ENCODE measurements around the gene DGCR8. TPM values are rescaled to one million over a fixed set of nuclear protein-coding genes. Genes with fewer than 3 reads are reported as not detected.

DGCR8 gene
- total and polyA plus RNA-seq, 2 of the 4 experiments (the other 2 are of a cell fraction): 16.7 to 25.3 TPM

DNA sequence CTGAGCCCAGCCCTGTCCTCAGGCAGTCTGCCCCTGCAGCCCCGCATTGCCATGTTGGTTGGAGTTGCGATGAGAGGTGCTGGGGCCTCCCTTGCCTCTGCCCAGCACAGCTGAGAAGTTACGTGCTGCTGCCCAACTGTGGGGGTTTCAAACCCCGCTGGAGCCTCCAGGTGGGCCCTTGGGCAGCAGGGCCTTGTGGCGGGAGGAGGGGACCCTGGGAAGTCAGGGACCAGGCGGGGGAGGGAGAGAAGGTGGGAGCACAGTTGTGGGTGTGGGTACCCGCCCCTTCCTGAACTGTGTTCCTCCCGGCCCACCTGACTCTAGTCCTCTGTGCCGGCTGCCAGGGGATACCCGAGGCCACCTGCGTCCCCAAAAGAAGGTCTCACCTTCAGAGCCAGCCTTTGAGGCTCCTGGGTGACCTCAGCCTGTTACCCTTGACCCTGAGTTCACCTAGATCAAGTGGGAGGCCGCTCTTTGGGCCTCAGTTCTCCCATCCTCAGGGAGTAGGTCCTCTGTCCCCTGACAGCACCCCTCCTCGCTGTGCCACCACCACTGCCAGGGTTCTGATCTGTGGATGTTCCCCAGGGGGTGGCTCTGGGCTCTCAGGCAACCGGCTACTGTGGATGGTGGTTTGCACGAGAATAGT is 78.5 kb downstream of the DGCR8 start:
- Histone ChIP-seq H2AK9ac (replicated peaks; ENCODE audit: low read depth, low read length, poor library complexity) (no peak overlapping the region), H2AFZ (replicated peaks; ENCODE audit: low read length, poor library complexity) (no peak overlapping the region), H4K91ac (ENCODE audit: insufficient read depth, low read depth, low read length) (no peak overlapping the region), H3K23ac (ENCODE audit: low read depth, low read length) (no peak overlapping the region), H3K36me3 (ENCODE audit: control insufficient read depth, insufficient read depth, low read length) (no peaks in the 10 kb centered on the region), H2BK20ac (ENCODE audit: low read depth, low read length) (no peak overlapping the region), H4K5ac (ENCODE audit: low read depth, low read length) (no peak overlapping the region), H3K4me3 (ENCODE audit: insufficient read depth, low read depth, low read length) (no peak overlapping the region), H3K4me1 (ENCODE audit: control insufficient read depth, insufficient read depth, low read length) (peaks cover 6% of the 10 kb centered on the region), H3K9ac (ENCODE audit: low read depth, low read length) (no peak overlapping the region), H3K14ac (replicated peaks; ENCODE audit: low read depth, low read length) (no peak overlapping the region), H3K9me1 (ENCODE audit: insufficient read depth, low read length) (no peaks in the 10 kb centered on the region), H3K9me3 (ENCODE audit: control insufficient read depth, insufficient read depth, low read length) (no peaks in the 10 kb centered on the region), H2BK15ac (ENCODE audit: low read depth, low read length) (no peak overlapping the region), H4K8ac (ENCODE audit: low read depth in 2 of 2, low read length in 2 of 2) (no peak overlapping the region), H3K27me3 (ENCODE audit: control insufficient read depth, insufficient read depth, low read length) (peaks cover 13% of the 10 kb centered on the region), H3K4me2 (ENCODE audit: low read depth, low read length) (no peak overlapping the region), H2BK5ac (ENCODE audit: low read depth, low read length, poor library complexity, severe bottlenecking) (no peak overlapping the region), H3K56ac (ENCODE audit: extremely low read depth, insufficient read depth, low read length) (no peak overlapping the region), H4K20me1 (ENCODE audit: insufficient read depth, low read length) (peaks cover 11% of the 10 kb centered on the region; the same call in 1 of the 2 replicates), H3K4ac (ENCODE audit: low read depth, low read length) (no peak overlapping the region), H3K79me1 (ENCODE audit: low read depth in 1 of 2, low read length in 2 of 2) (no peaks in the 10 kb centered on the region), H2BK120ac (ENCODE audit: low read depth, low read length) (no peak overlapping the region), H3K18ac (ENCODE audit: low read depth, low read length) (no peak overlapping the region), H2AK5ac (ENCODE audit: low read depth, low read length) (no peak overlapping the region), H3K27ac (ENCODE audit: insufficient read depth, low read length) (no peak overlapping the region)
- intact Hi-C loops (cut with micrococcal nuclease) (loop anchor here (5.0 kb wide), 1 partner anchor 299 kb away; no protein-coding TSS in a partner anchor), dilution Hi-C loops (cut with HindIII; ENCODE audit: low sequenced_read_pairs, unreplicated experiment) (no loop called here), in situ Hi-C loops (cut with MboI; ENCODE audit: low sequenced_read_pairs) (loop anchor here (5.0 to 10.0 kb wide), 2 partner anchors 134 to 296 kb away; no protein-coding TSS in a partner anchor)
- no peak for ATAC-seq (ENCODE audit: low read depth)
- DNase-seq: no peak
- BruUV-seq (replicated peaks): no TSS peak
- TF ChIP-seq RFX5 (IDR thresholded peaks at IDR 0.05; ENCODE audit: low read depth, low read length) (no peak), CEBPB (IDR thresholded peaks at IDR 0.05; ENCODE audit: low read depth, low read length) (no peak), RCOR1 (IDR thresholded peaks at IDR 0.05; ENCODE audit: insufficient replicate concordance, low read length) (no peak), MXI1 (IDR thresholded peaks at IDR 0.05; ENCODE audit: borderline replicate concordance, low read depth, low read length) (no peak), BHLHE40 (IDR thresholded peaks at IDR 0.05; ENCODE audit: low read depth, low read length) (no peak), USF2 (IDR thresholded peaks at IDR 0.05; ENCODE audit: low read depth, low read length) (no peak)
- TF ChIP-seq, protein P1, sequence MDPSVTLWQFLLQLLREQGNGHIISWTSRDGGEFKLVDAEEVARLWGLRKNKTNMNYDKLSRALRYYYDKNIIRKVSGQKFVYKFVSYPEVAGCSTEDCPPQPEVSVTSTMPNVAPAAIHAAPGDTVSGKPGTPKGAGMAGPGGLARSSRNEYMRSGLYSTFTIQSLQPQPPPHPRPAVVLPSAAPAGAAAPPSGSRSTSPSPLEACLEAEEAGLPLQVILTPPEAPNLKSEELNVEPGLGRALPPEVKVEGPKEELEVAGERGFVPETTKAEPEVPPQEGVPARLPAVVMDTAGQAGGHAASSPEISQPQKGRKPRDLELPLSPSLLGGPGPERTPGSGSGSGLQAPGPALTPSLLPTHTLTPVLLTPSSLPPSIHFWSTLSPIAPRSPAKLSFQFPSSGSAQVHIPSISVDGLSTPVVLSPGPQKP (IDR thresholded peaks at IDR 0.05; ENCODE audit: borderline replicate concordance, low read depth, low read length): no peak
- POLR2A ChIA-PET (ENCODE audit: unreplicated experiment): no interaction called here
- WGBS, 2 experiments (ENCODE audit: extremely low coverage in 2 of 2, insufficient read length in 1 of 2): 52% methylated on average over 2 of the region's 15 CpGs; no CpG with 5 or more reads in 1 of the 2 experiments
- CTCF ChIA-PET: no interaction called here
